NCI-H1436 treated with DMSO at 0.1 percent for 48 hours (cell line): ENCODE data around the gene OR1B1.
"Not testable (repeated sequence)": the region's sequence is repeated elsewhere in the genome, so short reads cannot be mapped to it uniquely, and the experiment has no call there.

Experiments
- DNase-seq: peaks from one replicate; lab custom pipeline; 2025; lab: John Stamatoyannopoulos, UW

OR1B1 gene

DNA sequence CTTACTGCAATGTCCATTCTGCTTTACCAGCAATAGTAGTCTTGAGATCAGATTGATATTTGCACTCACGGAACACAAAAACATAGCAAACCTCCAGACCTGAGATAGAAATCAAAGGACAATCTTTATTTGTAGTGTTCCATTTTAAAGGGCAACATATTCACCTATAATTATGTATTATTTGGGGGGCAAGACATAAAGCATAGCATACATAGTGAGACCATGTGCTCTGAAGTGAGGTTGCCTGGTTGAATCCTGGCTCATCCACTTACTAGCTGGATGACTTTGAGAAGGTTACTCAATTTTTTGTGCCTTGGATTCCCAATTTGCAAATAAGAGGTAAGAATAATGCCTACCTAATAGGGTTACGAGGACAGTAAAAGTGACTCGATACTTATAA, at the start of gene OR1B1:
Gene OR1B1 (minus strand): TSS at position 101 of the 400 bp plus-strand sequence.
- no peak for DNase-seq

DNA sequence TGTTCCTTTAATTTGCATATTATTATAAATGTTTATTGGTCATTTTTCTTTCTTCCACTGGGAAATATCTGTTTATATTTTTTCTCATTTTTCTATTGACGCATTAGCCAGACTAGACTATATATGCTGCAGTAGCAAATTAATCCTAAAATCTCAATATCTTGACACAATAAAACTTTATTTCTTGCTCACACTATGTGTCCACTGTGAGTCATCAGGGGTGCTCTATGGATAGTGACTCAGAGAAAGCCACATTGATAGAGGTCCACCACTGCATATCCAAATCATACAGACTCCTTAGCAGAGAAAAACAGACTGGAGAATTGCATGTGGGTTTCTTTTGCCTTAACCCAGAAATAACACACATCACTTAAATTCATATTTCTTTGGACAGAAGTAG, 38.3 kb upstream of the OR1B1 start:
- no peak for DNase-seq

DNA sequence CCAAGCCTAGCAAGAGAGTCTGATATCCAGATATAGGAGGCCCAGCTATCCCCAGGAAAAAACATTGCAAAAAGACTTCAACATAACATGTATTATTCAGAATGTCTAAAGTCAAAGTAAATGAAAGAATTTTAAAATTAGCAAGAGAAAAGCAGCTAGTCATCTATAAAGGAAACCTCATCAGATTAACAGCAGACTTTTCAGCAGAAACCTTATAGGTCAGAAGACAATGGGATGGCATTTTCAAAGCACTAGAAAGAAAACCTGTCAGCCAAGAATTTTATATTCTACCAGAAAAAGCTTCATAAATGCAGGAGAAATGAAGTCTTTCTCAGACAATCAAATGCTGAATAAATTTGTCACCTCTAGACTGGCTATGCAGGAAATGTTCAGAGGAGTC, 27.4 kb upstream of the OR1B1 start:
- DNase-seq: no peak

DNA sequence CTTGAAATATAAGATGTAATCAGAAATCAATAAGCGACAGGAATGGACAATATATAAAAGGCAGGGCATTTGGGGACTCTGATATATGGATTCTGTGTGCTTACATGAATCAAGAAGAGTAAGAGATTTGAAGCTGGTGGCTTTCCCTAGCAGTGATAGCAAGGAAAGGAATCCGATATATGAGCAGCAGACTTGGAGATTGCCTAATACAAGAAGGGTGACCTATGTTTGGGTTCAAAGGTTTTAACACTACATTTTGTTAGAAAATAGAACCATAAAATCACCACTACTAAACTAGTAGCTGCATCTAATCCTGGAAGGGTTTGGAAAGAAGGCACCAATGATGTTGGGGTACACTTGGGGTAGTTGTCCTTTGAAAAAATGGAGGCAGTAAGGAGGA, 15.1 kb upstream of the OR1B1 start:
- DNase-seq: no peak

DNA sequence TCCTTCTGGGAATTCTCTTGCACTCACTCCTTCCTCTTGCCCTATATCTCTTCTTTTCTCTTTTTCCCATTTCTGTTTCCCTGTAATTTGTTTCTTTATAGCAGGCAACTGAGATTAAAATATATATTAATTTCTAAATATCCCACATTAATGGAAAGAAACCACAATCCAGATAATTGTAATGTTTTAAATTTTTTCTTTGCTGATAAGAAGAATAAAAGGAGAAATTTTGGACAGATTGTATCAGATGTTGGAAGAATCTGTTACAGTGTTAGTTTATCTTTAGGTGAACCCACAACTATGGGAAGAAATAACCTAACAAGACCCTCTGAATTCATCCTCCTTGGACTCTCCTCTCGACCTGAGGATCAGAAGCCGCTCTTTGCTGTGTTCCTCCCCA, 4.0 kb upstream of the OR1B1 start, which contains the start of gene OR1L1:
Gene OR1L1 (plus strand): TSS at position 301 of the 400 bp plus-strand sequence. CDS start 0 bp downstream, at position 301.
- no peak for DNase-seq

DNA sequence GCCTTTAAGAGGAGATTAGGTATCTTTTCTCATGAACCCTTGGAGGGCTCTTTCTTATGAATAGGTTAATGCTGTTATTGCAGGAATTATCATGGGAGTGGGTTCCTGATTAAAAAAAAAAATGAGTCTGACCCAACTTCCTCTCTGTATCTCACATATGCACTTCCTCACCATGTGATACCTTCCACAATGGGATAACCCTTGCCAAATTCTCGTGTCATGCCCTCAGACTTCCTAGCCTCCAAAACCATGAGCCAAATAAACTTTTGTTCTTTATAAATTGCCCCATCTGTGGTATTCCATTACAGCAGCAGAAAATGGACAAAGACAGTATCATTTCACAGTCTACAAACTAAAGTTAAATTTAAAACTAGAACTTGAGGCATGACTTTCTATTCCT, 1.0 kb downstream of the OR1B1 start:
- no peak for DNase-seq

DNA sequence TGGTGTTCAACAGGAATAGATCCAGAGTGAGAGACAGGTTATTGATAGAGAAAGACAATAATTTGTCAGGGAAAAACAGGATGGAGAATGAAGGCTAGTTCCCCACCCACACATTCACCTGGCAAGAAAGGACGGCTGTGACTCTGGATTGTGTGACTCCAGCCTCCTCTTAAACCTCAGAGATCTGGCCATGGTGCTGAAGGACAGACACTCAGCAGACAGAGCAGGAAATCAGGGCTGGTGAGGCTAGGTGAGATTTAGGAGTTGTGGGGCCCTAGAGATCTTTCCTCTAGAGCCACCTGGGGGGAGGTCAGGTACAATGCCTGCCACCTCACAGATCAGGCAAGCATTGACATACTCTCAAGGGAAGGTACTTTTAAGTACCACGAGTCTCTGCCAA, 15.2 kb downstream of the OR1B1 start:
- DNase-seq: no peak

DNA sequence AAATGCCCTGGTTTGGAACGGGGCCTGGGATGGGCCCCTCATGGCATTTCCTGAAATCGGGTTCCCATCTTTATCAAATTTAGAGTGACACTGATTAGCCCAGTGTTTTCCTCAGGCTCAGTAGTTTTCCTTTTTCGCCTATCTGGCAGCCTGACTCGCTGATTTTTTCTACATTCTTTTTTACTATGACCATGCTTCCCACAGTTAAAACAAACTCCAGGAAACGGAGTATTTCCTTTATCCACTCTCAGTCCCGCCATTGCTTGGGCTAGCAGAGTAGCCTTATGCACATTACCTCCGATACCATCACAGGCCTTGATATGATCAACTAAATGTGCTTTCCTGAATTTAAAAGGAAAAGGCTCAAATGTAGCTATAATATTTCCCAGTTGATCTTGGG, 37.4 kb downstream of the OR1B1 start:
- DNase-seq: no peak

DNA sequence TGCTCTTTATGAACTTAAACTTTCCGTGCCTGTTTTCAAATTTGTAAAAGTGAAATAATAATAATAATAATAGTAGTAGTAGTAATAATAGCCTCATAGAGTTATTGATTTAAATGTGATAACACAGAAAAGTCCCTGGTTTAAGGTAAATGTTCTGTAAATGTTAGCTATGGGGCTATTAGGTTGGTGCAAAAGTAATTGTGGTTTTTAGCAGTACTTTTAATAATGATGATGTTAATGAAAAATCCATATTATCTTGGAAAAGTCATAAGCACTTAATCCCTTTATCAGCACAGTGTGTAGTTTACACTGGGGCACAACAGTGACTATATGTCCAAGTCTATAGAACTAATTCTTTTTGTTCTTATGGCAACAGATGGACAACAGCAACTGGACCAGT, 43.1 kb downstream of the OR1B1 start, which contains the start of gene OR1Q1:
Gene OR1Q1 (plus strand): TSS at position 377 of the 400 bp plus-strand sequence. CDS start 0 bp downstream, at position 377.
- no peak for DNase-seq

DNA sequence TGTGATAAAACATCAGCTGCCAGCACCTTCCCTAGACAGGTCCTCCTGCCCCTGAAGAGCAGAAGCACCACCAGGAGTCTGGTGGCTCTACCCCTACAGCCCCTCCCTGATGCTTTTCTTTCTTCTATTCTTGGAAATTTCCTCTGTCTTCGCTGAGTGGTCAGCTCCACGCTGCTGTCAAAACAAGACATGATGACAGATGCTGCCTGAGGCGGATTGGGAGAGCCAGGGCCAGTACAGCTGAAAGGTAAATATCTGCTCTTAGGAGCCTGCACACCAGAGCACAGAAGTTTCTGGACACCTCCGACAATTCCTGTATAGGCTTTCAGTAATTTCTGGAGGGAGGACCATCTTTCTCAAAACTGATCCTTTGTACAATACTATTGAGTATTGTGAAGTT, 47.6 kb downstream of the OR1B1 start:
- DNase-seq: no peak

DNA sequence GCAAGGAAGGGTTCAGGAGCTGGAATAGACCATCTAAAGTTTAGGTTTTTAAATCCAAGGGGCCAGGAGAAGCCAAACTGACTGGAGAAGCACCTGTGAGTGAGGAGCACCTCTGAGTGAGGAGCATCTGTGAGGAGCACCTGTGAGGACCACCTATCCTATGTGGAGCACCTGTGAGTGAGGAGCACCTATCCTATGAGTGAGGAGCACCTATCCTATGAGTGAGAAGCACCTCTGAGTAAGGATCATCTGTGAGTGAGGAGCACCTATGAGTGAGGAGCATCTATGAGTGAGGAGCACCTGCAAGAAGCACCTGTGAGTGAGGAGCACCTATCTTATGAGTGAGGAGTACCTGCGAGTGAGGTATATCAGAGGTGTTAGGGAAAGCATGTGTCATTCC, 50.8 kb downstream of the OR1B1 start:
- DNase-seq: no peak

DNA sequence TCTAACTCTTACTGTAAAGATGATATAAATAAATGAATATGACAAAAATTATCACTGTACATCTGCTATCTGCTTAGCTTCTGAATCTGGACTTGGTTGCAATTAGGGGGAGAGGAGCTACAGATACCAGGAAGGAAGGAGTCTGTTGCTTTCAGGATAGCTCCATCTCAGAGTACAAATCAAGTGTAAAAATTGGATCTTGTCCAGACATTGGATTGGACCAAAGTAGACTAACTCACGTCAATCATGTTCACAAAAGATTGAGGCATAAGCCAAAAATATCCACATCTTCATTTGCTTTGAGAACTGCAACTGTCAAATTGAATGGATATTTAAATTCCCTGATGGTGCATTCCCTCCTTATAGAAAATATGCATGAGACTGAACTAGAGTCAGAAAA, 51.7 kb downstream of the OR1B1 start:
- no peak for DNase-seq

DNA sequence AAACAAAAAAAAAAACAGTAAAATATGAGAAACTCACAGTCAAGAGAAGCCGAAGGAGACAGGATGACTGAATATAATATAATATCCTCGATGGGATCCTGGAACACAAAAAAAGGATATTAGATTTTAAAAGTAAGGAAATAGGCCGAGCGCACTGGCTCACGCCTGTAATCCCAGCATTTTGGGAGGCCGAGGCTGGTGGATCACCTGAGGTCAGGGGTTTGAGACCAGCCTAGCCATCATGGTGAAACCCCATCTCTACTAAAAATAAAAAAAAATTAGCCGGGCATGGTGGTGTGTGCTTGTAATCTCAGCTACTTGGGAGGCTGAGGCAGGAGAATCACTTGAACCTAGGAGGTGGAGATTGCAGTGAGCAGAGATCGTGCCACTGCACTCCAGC, 74.1 kb downstream of the OR1B1 start, which contains the start of gene OR1L8:
Gene OR1L8 (minus strand): TSS at position 101 of the 400 bp plus-strand sequence. CDS start 14,907 bp downstream, outside the sequence.
- not testable (repeated sequence) for DNase-seq

DNA sequence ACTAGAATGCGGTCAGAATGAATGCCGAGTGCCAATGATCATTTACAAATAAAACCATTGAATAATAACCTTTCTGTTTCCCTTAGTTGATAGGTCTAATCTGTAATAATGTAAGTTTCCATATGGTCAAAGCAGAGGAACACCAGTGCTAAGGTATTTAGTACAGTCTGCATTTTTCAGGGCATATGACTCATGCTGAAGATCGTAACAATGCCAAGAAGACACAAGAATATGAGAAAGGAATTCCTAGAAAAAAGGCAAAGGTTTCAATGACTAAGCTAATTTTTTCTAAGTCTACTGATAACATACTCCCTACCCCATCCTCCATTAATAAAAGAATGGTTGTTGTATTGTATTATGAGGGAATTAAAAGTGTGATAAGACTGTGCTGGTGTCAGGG, 77.1 kb downstream of the OR1B1 start:
- DNase-seq: no peak

DNA sequence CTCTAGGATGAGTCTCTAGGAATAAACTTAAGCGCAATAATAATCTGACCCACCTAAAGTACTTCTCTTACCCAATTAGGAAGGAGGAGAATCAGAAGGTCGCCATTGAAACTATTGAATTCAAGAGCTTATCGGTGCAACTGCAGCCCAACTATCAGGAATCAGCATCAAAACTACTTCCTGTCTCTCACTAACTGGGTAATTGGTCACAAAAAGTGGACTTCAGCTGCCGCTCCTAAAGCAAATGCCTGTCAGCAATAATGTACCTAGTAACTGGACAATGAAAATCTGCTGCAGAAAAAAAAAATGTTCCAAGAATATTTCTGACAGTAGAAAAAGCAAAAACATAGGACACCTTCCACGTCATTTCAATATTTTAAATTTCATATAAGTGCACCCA, 77.6 kb downstream of the OR1B1 start:
- no peak for DNase-seq
